NB4 (cell line): ENCODE results near the gene CDC34.

ENCODE experiments used
- CTCF ChIP-seq: IDR thresholded peaks from one replicate; pipeline ENCODE4 v1.5.1; 2012; ENCODE audit warnings: low read depth, low read length
- TF ChIP-seq, protein P1 (sequence below): IDR thresholded peaks from 2 replicates; pipeline ENCODE4 v1.6.1; 2011; ENCODE audit warnings: low read depth, low read length

DNA sequence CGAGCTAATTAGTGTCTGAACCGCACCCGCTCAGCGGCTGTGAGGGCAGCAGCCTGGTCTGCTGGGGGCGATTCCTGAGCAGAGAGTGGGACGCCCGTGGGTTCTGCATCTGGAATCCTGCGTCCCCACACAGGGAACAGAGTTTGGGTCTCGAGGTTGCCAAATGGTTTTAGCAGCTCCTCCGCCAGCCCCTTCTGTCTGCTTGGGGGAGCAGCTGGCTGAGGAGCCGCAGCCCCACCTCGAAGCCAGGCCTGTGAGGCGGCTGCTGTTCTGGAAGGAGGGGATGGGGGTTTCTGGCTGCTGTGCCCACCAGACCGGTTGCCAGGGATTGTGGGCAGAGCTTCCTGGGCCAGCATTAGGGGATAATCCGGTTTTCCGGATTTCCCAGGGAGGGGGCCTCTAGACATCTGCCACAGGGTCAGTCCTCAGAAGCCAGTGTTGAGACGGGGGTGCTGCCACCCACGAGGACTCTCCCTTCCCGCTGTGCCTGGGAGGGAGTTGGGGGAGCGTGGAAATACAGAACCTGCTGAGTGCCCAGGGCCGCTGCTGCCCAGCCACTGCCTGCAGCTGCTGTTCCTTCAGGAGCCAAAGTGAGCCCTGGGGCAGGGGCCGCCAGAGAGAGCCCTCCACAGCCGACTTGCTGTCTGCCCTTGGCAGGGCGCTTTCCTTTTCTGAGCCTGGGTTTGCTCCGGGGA, 2.0 kb downstream of the CDC34 start:
- TF ChIP-seq CTCF: no peak
- TF ChIP-seq, protein P1, sequence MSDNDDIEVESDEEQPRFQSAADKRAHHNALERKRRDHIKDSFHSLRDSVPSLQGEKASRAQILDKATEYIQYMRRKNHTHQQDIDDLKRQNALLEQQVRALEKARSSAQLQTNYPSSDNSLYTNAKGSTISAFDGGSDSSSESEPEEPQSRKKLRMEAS: no peak
